ENCODE results near the gene NEK5.
"Not testable (repeated sequence)": the region's sequence is repeated elsewhere in the genome, so short reads cannot be mapped to it uniquely, and the experiment has no call there.

The NEK5 gene

GRCh38 chr13:52141299-52141698 is 12.4 kb upstream of the NEK5 start:
- DNase-seq (ENCODE audit: low read depth) = no peak

GRCh38 chr13:52137489-52137888 is 8.6 kb upstream of the NEK5 start:
- no peak for DNase-seq (ENCODE audit: low read depth)

- DNase-seq (ENCODE audit: low read depth) = no peak
Observed at GRCh38 chr13:52136763-52137162, 7.9 kb upstream of the NEK5 start.

- no peak for DNase-seq (ENCODE audit: low read depth)
Observed at GRCh38 chr13:52130641-52131040, 1.8 kb upstream of the NEK5 start.

- no peak for DNase-seq (ENCODE audit: low read depth)
Observed at GRCh38 chr13:52127783-52128702, 830 bp downstream of the NEK5 start.

GRCh38 chr13:52127378-52127777 is 1.5 kb downstream of the NEK5 start:
- no peak for DNase-seq (ENCODE audit: low read depth)

GRCh38 chr13:52125547-52125946 is 3.3 kb downstream of the NEK5 start:
- no peak for DNase-seq (ENCODE audit: low read depth)

- no peak for DNase-seq (ENCODE audit: low read depth)
Observed at GRCh38 chr13:52118595-52118994, 10.3 kb downstream of the NEK5 start.

GRCh38 chr13:52118095-52118494 is 10.8 kb downstream of the NEK5 start:
- no peak for DNase-seq (ENCODE audit: low read depth)

- no peak for DNase-seq (ENCODE audit: low read depth)
Observed at GRCh38 chr13:52112591-52112990, 16.3 kb downstream of the NEK5 start.

- no peak for DNase-seq (ENCODE audit: low read depth)
Observed at GRCh38 chr13:52109116-52109670, 19.7 kb downstream of the NEK5 start.

- no peak for DNase-seq (ENCODE audit: low read depth)
Observed at GRCh38 chr13:52105841-52106240, 23.0 kb downstream of the NEK5 start.

GRCh38 chr13:52104624-52105023 is 24.2 kb downstream of the NEK5 start:
- DNase-seq (ENCODE audit: low read depth) = no peak

- no peak for DNase-seq (ENCODE audit: low read depth)
Observed at GRCh38 chr13:52103386-52103785, 25.5 kb downstream of the NEK5 start.

GRCh38 chr13:52102423-52102822 is 26.4 kb downstream of the NEK5 start:
- DNase-seq (ENCODE audit: low read depth) = not testable (repeated sequence)

GRCh38 chr13:52097197-52097596 is 31.7 kb downstream of the NEK5 start:
- DNase-seq (ENCODE audit: low read depth) = no peak

GRCh38 chr13:52096748-52097147 is 32.1 kb downstream of the NEK5 start:
- DNase-seq (ENCODE audit: low read depth) = no peak

- DNase-seq (ENCODE audit: low read depth) = no peak
Observed at GRCh38 chr13:52096062-52096461, 32.8 kb downstream of the NEK5 start.

- DNase-seq (ENCODE audit: low read depth) = no peak
Observed at GRCh38 chr13:52092087-52092486, 36.8 kb downstream of the NEK5 start.

GRCh38 chr13:52091473-52091872 is 37.4 kb downstream of the NEK5 start:
- DNase-seq (ENCODE audit: low read depth) = no peak

- DNase-seq (ENCODE audit: low read depth) = no peak
Observed at GRCh38 chr13:52085421-52085820, 43.5 kb downstream of the NEK5 start.

- DNase-seq (ENCODE audit: low read depth) = not testable (repeated sequence)
Observed at GRCh38 chr13:52084981-52085380, 43.9 kb downstream of the NEK5 start.

- DNase-seq (ENCODE audit: low read depth) = no peak
Observed at GRCh38 chr13:52082601-52083000, 46.3 kb downstream of the NEK5 start.

GRCh38 chr13:52079891-52080290 is 49.0 kb downstream of the NEK5 start:
- not testable (repeated sequence) for DNase-seq (ENCODE audit: low read depth)
